PC-9 (cell line): ENCODE data around the gene TRIM56. TPM values are rescaled to one million over a fixed set of nuclear protein-coding genes. Genes with fewer than 3 reads are reported as not detected.
"Not testable (repeated sequence)": the region's sequence is repeated elsewhere in the genome, so short reads cannot be mapped to it uniquely, and the experiment has no call there.

ENCODE experiments used
- BruUV-seq: library from RNA; stranded (reverse); fragments of 400-500 nt; replicated peaks from 2 replicates; lab custom pipeline; 2021; lab: Mats Ljungman, UMichigan
- CTCF ChIA-PET: fragments of 300-600 bp; sonication (Branson Sonifier 250); formaldehyde crosslinking; loops from one replicate; lab custom pipeline; 2022; ENCODE audit warnings: antibody characterized with exemption; lab: Charles Lee
- POLR2A ChIA-PET: fragments of 300-600 bp; sonication (Branson Sonifier 250); formaldehyde crosslinking; loops from one replicate; lab custom pipeline; 2022; ENCODE audit warnings: antibody characterized with exemption; ENCODE audit not compliant: unreplicated experiment; lab: Charles Lee
- DNase-seq, 2 experiments: peaks; one replicate each; pipeline versions ENCODE4 v3.0.0 to v3.0.0-alpha.2; 2015 to 2022; ENCODE audit warnings: mixed read lengths in 1 of 2
- H2AFZ ChIP-seq: fragments of 200-600 bp; sonication (generic); 2 replicates; pipeline ENCODE4 v1.8.1; 2017; ENCODE audit warnings: antibody characterized with exemption
- H3F3A ChIP-seq: fragments of 200-600 bp; sonication (generic); 2 replicates; pipeline ENCODE4 v1.8.1; 2017; ENCODE audit warnings: antibody characterized with exemption, mild to moderate bottlenecking, low read depth; ENCODE audit not compliant: insufficient read depth
- H3K27ac ChIP-seq: fragments of 200-600 bp; sonication (generic); 2 replicates; pipeline ENCODE4 v1.6.1; 2016; ENCODE audit warnings: mixed run types
- H3K27me3 ChIP-seq: fragments of 200-600 bp; sonication (generic); 2 replicates; pipeline ENCODE4 v1.6.1; 2016; ENCODE audit warnings: low read depth, mixed run types; ENCODE audit not compliant: insufficient read depth
- H3K36me3 ChIP-seq: fragments of 200-600 bp; sonication (generic); 2 replicates; pipeline ENCODE4 v1.6.1; 2016; ENCODE audit warnings: low read depth, mixed run types
- H3K4me1 ChIP-seq: fragments of 200-600 bp; sonication (generic); replicated peaks from 2 replicates; pipeline ENCODE4 v1.6.1; 2016; ENCODE audit warnings: mixed run types; ENCODE audit not compliant: insufficient read depth
- H3K4me2 ChIP-seq: fragments of 200-600 bp; sonication (generic); 2 replicates; pipeline ENCODE4 v1.6.1; 2017; ENCODE audit warnings: mixed run types
- H3K4me3 ChIP-seq: fragments of 200-600 bp; sonication (generic); 2 replicates; pipeline ENCODE4 v1.6.1; 2016; ENCODE audit warnings: mixed run types
- H3K79me2 ChIP-seq: fragments of 200-600 bp; sonication (generic); 2 replicates; pipeline ENCODE4 v1.6.1; 2017; ENCODE audit warnings: low read depth, mixed run types
- H3K9me2 ChIP-seq: fragments of 200-600 bp; sonication (generic); 2 replicates; pipeline ENCODE4 v1.8.1; 2017; ENCODE audit warnings: mild to moderate bottlenecking; ENCODE audit not compliant: insufficient read depth
- H3K9me3 ChIP-seq: fragments of 200-600 bp; sonication (generic); 2 replicates; pipeline ENCODE4 v1.8.1; 2016; ENCODE audit warnings: low read depth; ENCODE audit not compliant: insufficient read depth
- H4K20me1 ChIP-seq: fragments of 200-600 bp; sonication (generic); 2 replicates; pipeline ENCODE4 v1.8.1; 2017; ENCODE audit not compliant: insufficient read depth
- CTCF ChIP-seq: fragments of 200-600 bp; sonication (generic); conservative IDR thresholded peaks from 2 replicates; pipeline ENCODE4 v1.6.1; 2017; ENCODE audit warnings: mixed run types, antibody characterized with exemption, mild to moderate bottlenecking, moderate library complexity
- EZH2 ChIP-seq: fragments of 200-600 bp; sonication (generic); IDR thresholded peaks from 2 replicates; pipeline ENCODE4 v1.8.0; 2017; ENCODE audit warnings: antibody characterized with exemption, low read depth
- intact Hi-C: fragments of 100-400 bp; cut with micrococcal nuclease; formaldehyde crosslinking; loops from one replicate; pipeline ENCODE4 v1.10.0; 2022; ENCODE audit not compliant: unreplicated experiment
- total RNA-seq: library from RNA; stranded (reverse); gene quantifications from 2 replicates; pipeline ENCODE4 v1.2.3, GENCODE V29; 2021

The TRIM56 gene
- total RNA-seq, 1 experiment from 2014 or later: 72.3 TPM

- Histone ChIP-seq H3K9me2 (no peaks in the 10 kb centered on the region), H3K36me3 (no peaks in the 10 kb centered on the region), H4K20me1 (no peaks in the 10 kb centered on the region), H3K4me1 (peaks cover 41% of the 10 kb centered on the region), H3K4me3 (no peak overlapping the region), H2AFZ (0 out of 2 replicates have a peak overlapping the region, but pooled peaks have one; percentile 48), H3K79me2 (no peaks in the 10 kb centered on the region), H3K9me3 (no peaks in the 10 kb centered on the region), H3K27ac (peak overlapping the region; percentile 94), H3K4me2 (peak overlapping the region; percentile 69), H3F3A (peaks cover 31% of the 10 kb centered on the region), H3K27me3 (no peaks in the 10 kb centered on the region)
- ChIA-PET CTCF (interaction anchor here (0.6 to 0.9 kb wide), 2 partner anchors 9 to 56 kb away, joined by 3 read pairs; no protein-coding TSS in a partner anchor), POLR2A (interaction anchor here (0.5 to 1.2 kb wide), 6 partner anchors 8 to 497 kb away, joined by 3 to 27 read pairs (median 7); partner anchors contain the start of gene MOSPD3)
- TF ChIP-seq CTCF: no peak
- no peak for TF ChIP-seq EZH2
- no TSS peak for BruUV-seq
- DNase-seq: peak in 1 of 2 experiments; percentile 42
- intact Hi-C loops: loop anchor here (1.0 kb wide), 2 partner anchors 8 to 9 kb away; no protein-coding TSS in a partner anchor
Measured at GRCh38 chr7:101109368-101109767, 24.1 kb downstream of the TRIM56 start.

- no peaks in the 10 kb centered on the region for H3K79me2 ChIP-seq
- H3K27ac ChIP-seq: no peak overlapping the region
- BruUV-seq: no TSS peak
- H3F3A ChIP-seq: peaks cover 37% of the 10 kb centered on the region
- H3K4me2 ChIP-seq: no peak overlapping the region
- no peaks in the 10 kb centered on the region for H3K9me3 ChIP-seq
- H4K20me1 ChIP-seq: no peaks in the 10 kb centered on the region
- TF ChIP-seq EZH2 (no peak), CTCF (no peak)
- H3K4me3 ChIP-seq: no peak overlapping the region
- ChIA-PET POLR2A (interaction anchor here (0.6 to 0.8 kb wide), 2 partner anchors 10 to 27 kb away, joined by 4 to 9 read pairs; no protein-coding TSS in a partner anchor), CTCF (interaction anchor here (0.5 kb wide), 1 partner anchor 123 kb away, joined by 3 read pairs; no protein-coding TSS in a partner anchor)
- H2AFZ ChIP-seq: no peak overlapping the region
- no peak for DNase-seq
- peaks cover 44% of the 10 kb centered on the region for H3K4me1 ChIP-seq
- H3K27me3 ChIP-seq: no peaks in the 10 kb centered on the region
- intact Hi-C loops: no loop called here
- H3K9me2 ChIP-seq: no peaks in the 10 kb centered on the region
- H3K36me3 ChIP-seq: no peaks in the 10 kb centered on the region
Measured at GRCh38 chr7:101111261-101111660, 26.0 kb downstream of the TRIM56 start.

- DNase-seq: no peak
- H3K27ac ChIP-seq: no peak overlapping the region
- no peaks in the 10 kb centered on the region for H4K20me1 ChIP-seq
- intact Hi-C loops: no loop called here
- TF ChIP-seq CTCF (no peak), EZH2 (no peak)
- POLR2A ChIA-PET: no interaction called here
- no peak overlapping the region for H3K4me3 ChIP-seq
- H3K36me3 ChIP-seq: no peaks in the 10 kb centered on the region
- no peaks in the 10 kb centered on the region for H3K27me3 ChIP-seq
- no peak overlapping the region for H3K4me2 ChIP-seq
- BruUV-seq: no TSS peak
- no peaks in the 10 kb centered on the region for H3K79me2 ChIP-seq
- H3K9me2 ChIP-seq: no peaks in the 10 kb centered on the region
- H3K9me3 ChIP-seq: no peaks in the 10 kb centered on the region
- CTCF ChIA-PET: no interaction called here
- peaks cover 43% of the 10 kb centered on the region for H3F3A ChIP-seq
- no peak overlapping the region for H2AFZ ChIP-seq
- H3K4me1 ChIP-seq: peaks cover 46% of the 10 kb centered on the region
Measured at GRCh38 chr7:101112233-101112632, 27.0 kb downstream of the TRIM56 start.

- H3K9me2 ChIP-seq, H3K79me2 ChIP-seq, intact Hi-C loops, BruUV-seq, DNase-seq, H4K20me1 ChIP-seq, H3K36me3 ChIP-seq, H3K27ac ChIP-seq, H3K9me3 ChIP-seq, CTCF ChIA-PET, H3K4me2 ChIP-seq, H3K27me3 ChIP-seq, H2AFZ ChIP-seq, H3K4me3 ChIP-seq: not testable (repeated sequence)
- H3K4me1 ChIP-seq: peaks cover 46% of the 10 kb centered on the region
- H3F3A ChIP-seq: peaks cover 43% of the 10 kb centered on the region
- POLR2A ChIA-PET: interaction anchor here (0.6 kb wide), 1 partner anchor 14 kb away, joined by 4 read pairs; the partner anchor contains the start of gene SERPINE1
Measured at GRCh38 chr7:101113140-101113539, 27.9 kb downstream of the TRIM56 start.
